Measurements from ENCODE around the gene LRRC15. TPM values are rescaled to one million over a fixed set of nuclear protein-coding genes. Genes with fewer than 3 reads are reported as not detected.

LRRC15 gene
- total RNA-seq, 8 experiments from 2014 or later: 0.05 to 0.71 (median 0.21) TPM

- peaks cover 36 to 42% of the 10 kb centered on the region in 2 donors for H3K4me1 ChIP-seq (replicated peaks in 1 of 2)
- no peak overlapping the region for H3K4me3 ChIP-seq
- WGBS, 10 experiments: 0 to 100% (median 87%) methylated on average over 1 to 6 of the region's 11 CpGs; no CpG with 5 or more reads in 2 of the 10 experiments
- in situ Hi-C loops (cut with MboI; ENCODE audit: low pct_unique_long_range_greater_than_20kb in 2 of 9, low sequenced_read_pairs in 9 of 9, unreplicated experiment in 9 of 9): loop anchor here in 8 of 9 experiments (10.0 to 25.0 kb wide), 8 partner anchors 165 to 648 kb away; partner anchors contain the start of gene HES1 (in 2 of the 8)
- no peak overlapping the region for H3K27ac ChIP-seq
- ATAC-seq (replicated peaks in 6 of 8): no peak
These were observed 59.3 kb downstream of the LRRC15 start for GRCh38 chr3:194310060-194310835.

GRCh38 chr3:194308601-194309449, 60.7 kb downstream of the LRRC15 start:
- no peak for ATAC-seq (replicated peaks in 6 of 8)
- peaks cover 32 to 37% of the 10 kb centered on the region in 2 donors for H3K4me1 ChIP-seq (replicated peaks in 1 of 2)
- H3K27ac ChIP-seq: no peak overlapping the region
- no peak overlapping the region for H3K4me3 ChIP-seq
- 45 to 100% (median 70%) methylated on average over 1 to 8 of the region's 8 CpGs for WGBS, 10 experiments
- in situ Hi-C loops (cut with MboI; ENCODE audit: low pct_unique_long_range_greater_than_20kb in 2 of 9, low sequenced_read_pairs in 9 of 9, unreplicated experiment in 9 of 9): loop anchor here in 5 of 9 experiments (25.0 kb wide), 5 partner anchors 172 to 647 kb away; partner anchors contain the start of gene HES1 (in 2 of the 5)

- 70 to 100% (median 81%) methylated on average over 1 to 5 of the region's 8 CpGs; no CpG with 5 or more reads in 4 of the 10 experiments for WGBS, 10 experiments
- Histone ChIP-seq H3K4me3 (no peak overlapping the region), H3K27ac (no peak overlapping the region), H3K4me1 (replicated peaks in 1 of 2) (peaks cover 26 to 30% of the 10 kb centered on the region in 2 donors)
- ATAC-seq (replicated peaks in 6 of 8): no peak
- in situ Hi-C loops (cut with MboI; ENCODE audit: low pct_unique_long_range_greater_than_20kb in 2 of 9, low sequenced_read_pairs in 9 of 9, unreplicated experiment in 9 of 9): loop anchor here in 5 of 9 experiments (25.0 kb wide), 5 partner anchors 171 to 646 kb away; partner anchors contain the start of gene HES1 (in 2 of the 5)
These were observed 61.7 kb downstream of the LRRC15 start for GRCh38 chr3:194307849-194308248.

GRCh38 chr3:194306771-194307640, 62.5 kb downstream of the LRRC15 start:
- in situ Hi-C loops (cut with MboI; ENCODE audit: low pct_unique_long_range_greater_than_20kb in 2 of 9, low sequenced_read_pairs in 9 of 9, unreplicated experiment in 9 of 9): loop anchor here in 5 of 9 experiments (25.0 kb wide), 5 partner anchors 170 to 645 kb away; partner anchors contain the start of gene HES1 (in 2 of the 5)
- ATAC-seq (replicated peaks in 6 of 8): no peak
- H3K4me3 ChIP-seq: no peak overlapping the region

GRCh38 chr3:194306109-194306686, 63.3 kb downstream of the LRRC15 start:
- Histone ChIP-seq H3K4me1 (replicated peaks in 1 of 2) (peaks cover 17 to 23% of the 10 kb centered on the region in 2 donors), H3K27ac (no peak overlapping the region), H3K4me3 (no peak overlapping the region)
- 42 to 83% (median 59%) methylated on average over 4 to 7 of the region's 11 CpGs; no CpG with 5 or more reads in 6 of the 10 experiments for WGBS, 10 experiments
- in situ Hi-C loops (cut with MboI; ENCODE audit: low pct_unique_long_range_greater_than_20kb in 2 of 9, low sequenced_read_pairs in 9 of 9, unreplicated experiment in 9 of 9): loop anchor here in 5 of 9 experiments (25.0 kb wide), 5 partner anchors 169 to 644 kb away; partner anchors contain the start of gene HES1 (in 2 of the 5)
- ATAC-seq (replicated peaks in 6 of 8): peak in 5 of 8 experiments; percentile 35 to 74 (median 65)

More at GRCh38 chr3:194306771-194307640, 62.5 kb downstream of the LRRC15 start:
- Histone ChIP-seq H3K27ac (no peak overlapping the region), H3K4me1 (replicated peaks in 1 of 2) (peaks cover 17 to 24% of the 10 kb centered on the region in 2 donors)
- WGBS, 10 experiments: 44 to 93% (median 72%) methylated on average over 2 to 13 of the region's 13 CpGs; no CpG with 5 or more reads in 1 of the 10 experiments

- ATAC-seq (replicated peaks in 6 of 8): peak in 2 of 8 experiments; percentile 27 to 35
These were observed 64.0 kb downstream of the LRRC15 start for GRCh38 chr3:194305356-194306108.

More at GRCh38 chr3:194305356-194306108, 64.0 kb downstream of the LRRC15 start:
- Histone ChIP-seq H3K27ac (no peak overlapping the region), H3K4me1 (replicated peaks in 1 of 2) (peaks cover 17 to 27% of the 10 kb centered on the region in 2 donors), H3K4me3 (no peak overlapping the region)
- WGBS, 10 experiments: 24 to 100% (median 50%) methylated on average over 1 to 7 of the region's 11 CpGs; no CpG with 5 or more reads in 2 of the 10 experiments
- in situ Hi-C loops (cut with MboI; ENCODE audit: low pct_unique_long_range_greater_than_20kb in 2 of 9, low sequenced_read_pairs in 9 of 9, unreplicated experiment in 9 of 9): loop anchor here in 5 of 9 experiments (25.0 kb wide), 5 partner anchors 168 to 643 kb away; partner anchors contain the start of gene HES1 (in 2 of the 5)

Other genes starting within 250 kb of the LRRC15 start
- 10 to 100 TPM; 12.4 to 83.5 (median 18.1) TPM for gene HES1, start 233.6 kb downstream of the LRRC15 start, total RNA-seq
- gene CPN2, start 18.4 kb downstream of the LRRC15 start, total RNA-seq: under 1 TPM in 5 of 8 experiments, not detected in 3; 0.08 to 0.47 (median 0.15) TPM
- 1 to 10 TPM in 2 of 8 experiments, under 1 TPM in 6; 0.05 to 4.0 (median 0.39) TPM for gene GP5, start 29.5 kb upstream of the LRRC15 start, total RNA-seq
- gene ATP13A3, start 117.3 kb upstream of the LRRC15 start, total RNA-seq: 10 to 100 TPM; 17.8 to 67.9 (median 43.5) TPM